Panc1 (cell line): Measurements from ENCODE around the gene TTC9C. TPM values are rescaled to one million over a fixed set of nuclear protein-coding genes. Genes with fewer than 3 reads are reported as not detected.

Experiments
- ATAC-seq: fragments of 200-7000 bp; cut with Tn5 transposase; 2 replicates; pipeline ENCODE4 v1.9.1; 2020; ENCODE audit warnings: mild to moderate bottlenecking, moderate library complexity
- BruUV-seq: library from RNA; stranded (reverse); fragments of 400-500 nt; replicated peaks from 2 replicates; lab custom pipeline; 2021; lab: Mats Ljungman, UMichigan
- CTCF ChIA-PET: fragments of 300-600 bp; sonication (Branson Sonifier 250); formaldehyde crosslinking; loops from one replicate; lab custom pipeline; 2022; ENCODE audit warnings: antibody characterized with exemption; lab: Charles Lee
- POLR2A ChIA-PET: fragments of 300-600 bp; sonication (Branson Sonifier 250); formaldehyde crosslinking; loops from one replicate; lab custom pipeline; 2022; ENCODE audit warnings: antibody characterized with exemption; lab: Charles Lee
- DNase-seq: peaks from one replicate; pipeline ENCODE4 v3.0.0-alpha.2; 2010; ENCODE audit warnings: low read depth, low spot score
- H3K27ac ChIP-seq: 2 replicates; pipeline ENCODE4 v1.5.1; 2011; ENCODE audit warnings: mild to moderate bottlenecking, low read length, inconsistent platforms
- H3K27me3 ChIP-seq: fragments of 200-500 bp; sonication (Bioruptor generic); 2 replicates; pipeline ENCODE4 v1.6.0; 2014; ENCODE audit warnings: low read length, inconsistent platforms; ENCODE audit not compliant: control insufficient read depth, insufficient read depth
- H3K36me3 ChIP-seq: fragments of 200-500 bp; sonication (Bioruptor generic); 2 replicates; pipeline ENCODE4 v1.5.1; 2014; ENCODE audit warnings: inconsistent platforms, mild to moderate bottlenecking, low read length, moderate library complexity; ENCODE audit not compliant: control insufficient read depth, insufficient read depth
- H3K4me1 ChIP-seq: 2 replicates; pipeline ENCODE4 v1.5.1; 2011; ENCODE audit warnings: inconsistent platforms, mild to moderate bottlenecking, low read length, moderate library complexity; ENCODE audit not compliant: control insufficient read depth, insufficient read depth
- H3K4me3 ChIP-seq, 2 experiments: 2 replicates each; pipeline ENCODE4 v1.5.1; 2011 to 2012; ENCODE audit warnings: low read depth in 2 of 2, low read length in 2 of 2, mild to moderate bottlenecking in 2 of 2, inconsistent platforms in 1 of 2, moderate library complexity in 1 of 2
- H3K9me3 ChIP-seq: fragments of 200-500 bp; sonication (Bioruptor generic); 2 replicates; pipeline ENCODE4 v1.5.1; 2014; ENCODE audit warnings: low read depth, mild to moderate bottlenecking, inconsistent platforms, low read length, moderate library complexity; ENCODE audit not compliant: control insufficient read depth, insufficient read depth
- POLR2AphosphoS5 ChIP-seq: IDR thresholded peaks from 2 replicates; pipeline ENCODE4 v1.6.1; 2012; ENCODE audit warnings: mild to moderate bottlenecking, low read depth, low read length, moderate library complexity
- SIN3A ChIP-seq: IDR thresholded peaks from 2 replicates; pipeline ENCODE4 v1.6.1; 2012; ENCODE audit warnings: low read depth, mild to moderate bottlenecking, low read length, moderate library complexity, borderline replicate concordance; ENCODE audit not compliant: insufficient read depth
- TCF7L2 ChIP-seq: IDR thresholded peaks from 2 replicates; pipeline ENCODE4 v1.6.1; 2011; ENCODE audit warnings: mild to moderate bottlenecking, low read depth, low read length, inconsistent platforms
- in situ Hi-C: cut with HindIII; loops from 2 replicates; pipeline ENCODE4 v1.10.0; 2016; ENCODE audit warnings: low sequenced_read_pairs, low pct_unique_long_range_greater_than_20kb
- intact Hi-C: fragments of 100-400 bp; cut with micrococcal nuclease; formaldehyde crosslinking; loops from one replicate; pipeline ENCODE4 v1.10.0; 2022; ENCODE audit not compliant: unreplicated experiment
- total RNA-seq: library from RNA; stranded (reverse); gene quantifications from one replicate; pipeline ENCODE4 v1.2.1, GENCODE V29; 2021; ENCODE audit not compliant: unreplicated experiment
- TF ChIP-seq, protein P1 (sequence below), 2 experiments: IDR thresholded peaks; 2 replicates each; pipeline ENCODE4 v1.6.1; 2011 to 2012; ENCODE audit warnings: low read depth in 2 of 2, control low read depth in 1 of 2, low read length in 1 of 2, mild to moderate bottlenecking in 1 of 2, moderate library complexity in 1 of 2; ENCODE audit not compliant: insufficient read depth in 1 of 2
- TF ChIP-seq, protein P2 (sequence below): fragments of 450-650 bp; IDR thresholded peaks from 2 replicates; pipeline ENCODE4 v1.5.1; 2017; ENCODE audit warnings: mild to moderate bottlenecking

TTC9C gene
- total RNA-seq, 1 experiment from 2014 or later: 39.4 TPM

DNA sequence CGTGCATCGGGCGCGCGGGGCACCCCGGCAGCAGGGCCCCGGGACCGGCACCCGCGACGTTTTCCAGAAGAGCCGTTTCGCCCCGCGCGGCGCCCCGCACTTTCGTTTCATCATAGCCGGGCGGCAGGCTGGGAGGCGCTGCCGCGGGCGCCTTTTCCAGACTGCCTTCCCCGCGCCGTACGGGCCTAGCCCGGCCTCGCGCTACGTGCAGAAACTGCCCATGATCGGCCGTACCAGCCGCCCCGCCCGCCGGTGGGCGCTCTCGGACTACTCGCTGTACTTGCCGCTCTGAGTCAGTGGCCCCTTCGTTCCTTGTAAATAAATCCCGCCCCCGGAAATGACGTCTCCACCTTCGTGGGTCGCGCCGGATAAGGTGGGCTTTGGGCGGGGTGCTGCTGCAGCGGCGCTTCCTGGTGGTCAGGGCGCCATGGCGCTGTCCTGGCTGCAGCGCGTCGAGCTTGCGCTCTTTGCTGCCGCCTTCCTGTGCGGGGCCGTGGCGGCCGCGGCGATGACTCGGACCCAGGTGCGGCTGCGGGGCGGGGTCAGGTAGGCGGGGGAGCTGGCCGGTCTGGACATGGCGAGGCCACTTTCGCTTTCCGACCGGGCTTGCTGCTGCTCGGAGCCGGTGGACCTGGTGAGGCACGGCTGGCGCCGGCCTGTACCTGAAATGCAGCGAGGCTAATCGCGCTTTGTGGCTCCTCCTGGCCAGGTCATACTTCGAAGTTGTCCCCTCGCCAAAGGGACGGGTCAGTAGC lies 58.9 kb downstream of the TTC9C start, which contains the start of gene TMEM179B:
Gene TMEM179B, plus strand, starts transcription at position 398 of the 755 bp plus-strand sequence. Its CDS starts 30 bp downstream, at position 428.
- H3K27me3 ChIP-seq: no peaks in the 10 kb centered on the region
- no peaks in the 10 kb centered on the region for H3K9me3 ChIP-seq
- H3K4me1 ChIP-seq: peaks cover 33% of the 10 kb centered on the region
- BruUV-seq: no TSS peak
- CTCF ChIA-PET: interaction anchor here (0.6 to 1.4 kb wide), 5 partner anchors 12 to 177 kb away, joined by 3 to 7 read pairs (median 4); partner anchors contain the start of gene TAF6L
- peak; percentile 83 for ATAC-seq
- H3K4me3 ChIP-seq: peak within 1 kb of the TSS; percentile 86 to 98
- POLR2A ChIA-PET: interaction anchor here (0.5 to 0.6 kb wide), 2 partner anchors 43 to 185 kb away, joined by 3 to 11 read pairs; partner anchors contain the start of gene MTA2
- intact Hi-C loops: loop anchor here (2.0 kb wide), 1 partner anchor 76 kb away; no protein-coding TSS in a partner anchor
- TF ChIP-seq SIN3A (peak; percentile 90; the same call in 1 of the 2 replicates), TCF7L2 (peak; percentile 36; the same call in 1 of the 2 replicates), POLR2AphosphoS5 (peak; percentile 95)
- TF ChIP-seq, protein P1, sequence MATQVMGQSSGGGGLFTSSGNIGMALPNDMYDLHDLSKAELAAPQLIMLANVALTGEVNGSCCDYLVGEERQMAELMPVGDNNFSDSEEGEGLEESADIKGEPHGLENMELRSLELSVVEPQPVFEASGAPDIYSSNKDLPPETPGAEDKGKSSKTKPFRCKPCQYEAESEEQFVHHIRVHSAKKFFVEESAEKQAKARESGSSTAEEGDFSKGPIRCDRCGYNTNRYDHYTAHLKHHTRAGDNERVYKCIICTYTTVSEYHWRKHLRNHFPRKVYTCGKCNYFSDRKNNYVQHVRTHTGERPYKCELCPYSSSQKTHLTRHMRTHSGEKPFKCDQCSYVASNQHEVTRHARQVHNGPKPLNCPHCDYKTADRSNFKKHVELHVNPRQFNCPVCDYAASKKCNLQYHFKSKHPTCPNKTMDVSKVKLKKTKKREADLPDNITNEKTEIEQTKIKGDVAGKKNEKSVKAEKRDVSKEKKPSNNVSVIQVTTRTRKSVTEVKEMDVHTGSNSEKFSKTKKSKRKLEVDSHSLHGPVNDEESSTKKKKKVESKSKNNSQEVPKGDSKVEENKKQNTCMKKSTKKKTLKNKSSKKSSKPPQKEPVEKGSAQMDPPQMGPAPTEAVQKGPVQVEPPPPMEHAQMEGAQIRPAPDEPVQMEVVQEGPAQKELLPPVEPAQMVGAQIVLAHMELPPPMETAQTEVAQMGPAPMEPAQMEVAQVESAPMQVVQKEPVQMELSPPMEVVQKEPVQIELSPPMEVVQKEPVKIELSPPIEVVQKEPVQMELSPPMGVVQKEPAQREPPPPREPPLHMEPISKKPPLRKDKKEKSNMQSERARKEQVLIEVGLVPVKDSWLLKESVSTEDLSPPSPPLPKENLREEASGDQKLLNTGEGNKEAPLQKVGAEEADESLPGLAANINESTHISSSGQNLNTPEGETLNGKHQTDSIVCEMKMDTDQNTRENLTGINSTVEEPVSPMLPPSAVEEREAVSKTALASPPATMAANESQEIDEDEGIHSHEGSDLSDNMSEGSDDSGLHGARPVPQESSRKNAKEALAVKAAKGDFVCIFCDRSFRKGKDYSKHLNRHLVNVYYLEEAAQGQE (IDR thresholded peaks at IDR 0.05; ENCODE audit: insufficient read depth in 1 of 2, low read depth in 2 of 2, low read length in 1 of 2): peak in 1 of 2 experiments; percentile 74; a peak in 1 of 4 replicates
- TF ChIP-seq, protein P2, sequence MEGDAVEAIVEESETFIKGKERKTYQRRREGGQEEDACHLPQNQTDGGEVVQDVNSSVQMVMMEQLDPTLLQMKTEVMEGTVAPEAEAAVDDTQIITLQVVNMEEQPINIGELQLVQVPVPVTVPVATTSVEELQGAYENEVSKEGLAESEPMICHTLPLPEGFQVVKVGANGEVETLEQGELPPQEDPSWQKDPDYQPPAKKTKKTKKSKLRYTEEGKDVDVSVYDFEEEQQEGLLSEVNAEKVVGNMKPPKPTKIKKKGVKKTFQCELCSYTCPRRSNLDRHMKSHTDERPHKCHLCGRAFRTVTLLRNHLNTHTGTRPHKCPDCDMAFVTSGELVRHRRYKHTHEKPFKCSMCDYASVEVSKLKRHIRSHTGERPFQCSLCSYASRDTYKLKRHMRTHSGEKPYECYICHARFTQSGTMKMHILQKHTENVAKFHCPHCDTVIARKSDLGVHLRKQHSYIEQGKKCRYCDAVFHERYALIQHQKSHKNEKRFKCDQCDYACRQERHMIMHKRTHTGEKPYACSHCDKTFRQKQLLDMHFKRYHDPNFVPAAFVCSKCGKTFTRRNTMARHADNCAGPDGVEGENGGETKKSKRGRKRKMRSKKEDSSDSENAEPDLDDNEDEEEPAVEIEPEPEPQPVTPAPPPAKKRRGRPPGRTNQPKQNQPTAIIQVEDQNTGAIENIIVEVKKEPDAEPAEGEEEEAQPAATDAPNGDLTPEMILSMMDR: peak; percentile 61; the same call in 1 of the 2 replicates
- H3K27ac ChIP-seq: peak within 1 kb of the TSS; percentile 87
- peak; percentile 78 for DNase-seq
- H3K36me3 ChIP-seq: peaks cover 3% of the 10 kb centered on the region
- in situ Hi-C loops: no loop called here

Other genes starting within 250 kb of the TTC9C start
- gene AHNAK, start 181.7 kb upstream of the TTC9C start, total RNA-seq: 844 TPM
- gene EEF1G, start 154.6 kb upstream of the TTC9C start, total RNA-seq: 1,119 TPM
- gene TUT1, start 137.0 kb upstream of the TTC9C start, total RNA-seq: 19.9 TPM
- gene MTA2, start 126.6 kb upstream of the TTC9C start, total RNA-seq: 163 TPM
- 88.8 TPM for gene EML3, start 115.7 kb upstream of the TTC9C start, total RNA-seq
- 2.7 TPM for gene ROM1, start 115.2 kb upstream of the TTC9C start, total RNA-seq
- gene B3GAT3, start 106.5 kb upstream of the TTC9C start, total RNA-seq: 68.2 TPM
- gene GANAB, start 81.9 kb upstream of the TTC9C start, total RNA-seq: 415 TPM
- gene INTS5, start 75.2 kb upstream of the TTC9C start, total RNA-seq: 22.0 TPM
- gene C11orf98, start 63.3 kb upstream of the TTC9C start, total RNA-seq: 96.7 TPM
- 36.9 TPM for gene CSKMT, start 63.2 kb upstream of the TTC9C start, total RNA-seq
- 7.4 TPM for gene UQCC3, start 56.8 kb upstream of the TTC9C start, total RNA-seq
- gene LBHD1, start 56.2 kb upstream of the TTC9C start, total RNA-seq: 15.5 TPM
- 105 TPM for gene UBXN1, start 49.4 kb upstream of the TTC9C start, total RNA-seq
- gene LRRN4CL, start 39.0 kb upstream of the TTC9C start, total RNA-seq: 0.13 TPM
- 82.1 TPM for gene BSCL2, start 21.1 kb upstream of the TTC9C start, total RNA-seq
- not detected for gene GNG3, start 20.8 kb upstream of the TTC9C start, total RNA-seq
- 47.3 TPM for gene HNRNPUL2, start 1.0 kb upstream of the TTC9C start, total RNA-seq
- gene ZBTB3, start 25.7 kb downstream of the TTC9C start, total RNA-seq: 12.9 TPM
- 114 TPM for gene POLR2G, start 33.1 kb downstream of the TTC9C start, total RNA-seq
- 32.6 TPM for gene TAF6L, start 42.9 kb downstream of the TTC9C start, total RNA-seq
- 50.9 TPM for gene TMEM179B, start 58.9 kb downstream of the TTC9C start, total RNA-seq
- 20.1 TPM for gene TMEM223, start 63.5 kb downstream of the TTC9C start, total RNA-seq
- 56.7 TPM for gene NXF1, start 77.0 kb downstream of the TTC9C start, total RNA-seq
- gene STX5, start 103.6 kb downstream of the TTC9C start, total RNA-seq: 31.4 TPM
- gene TEX54, start 104.4 kb downstream of the TTC9C start, total RNA-seq: not detected
- 62.9 TPM for gene WDR74, start 111.1 kb downstream of the TTC9C start, total RNA-seq
- 184 TPM for gene SLC3A2, start 152.4 kb downstream of the TTC9C start, total RNA-seq
- not detected for gene CHRM1, start 192.9 kb downstream of the TTC9C start, total RNA-seq